ENCODE measurements around the gene TMEM72.

Gene TMEM72

DNA sequence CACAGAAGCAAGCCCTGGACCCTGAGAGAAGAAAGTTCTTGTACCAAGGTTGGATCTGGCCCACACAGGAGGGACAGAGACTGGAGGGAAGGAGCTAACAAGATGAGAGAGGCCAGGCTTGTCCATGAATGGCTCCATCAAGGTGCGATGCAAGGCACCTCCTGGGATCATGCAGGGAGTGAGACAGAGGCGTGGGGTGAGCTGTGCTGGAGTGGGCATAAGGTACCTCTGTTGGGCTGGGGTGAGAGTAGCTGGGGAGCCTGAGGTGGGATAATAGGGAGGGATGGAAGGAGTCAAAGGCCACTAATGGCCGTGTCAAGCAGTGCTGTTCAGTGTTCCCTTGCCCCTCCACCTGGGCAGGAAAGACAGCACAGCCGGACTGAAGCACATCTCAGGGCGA is 9.9 kb downstream of the TMEM72 start:
- FAIRE-seq = no peak

DNA sequence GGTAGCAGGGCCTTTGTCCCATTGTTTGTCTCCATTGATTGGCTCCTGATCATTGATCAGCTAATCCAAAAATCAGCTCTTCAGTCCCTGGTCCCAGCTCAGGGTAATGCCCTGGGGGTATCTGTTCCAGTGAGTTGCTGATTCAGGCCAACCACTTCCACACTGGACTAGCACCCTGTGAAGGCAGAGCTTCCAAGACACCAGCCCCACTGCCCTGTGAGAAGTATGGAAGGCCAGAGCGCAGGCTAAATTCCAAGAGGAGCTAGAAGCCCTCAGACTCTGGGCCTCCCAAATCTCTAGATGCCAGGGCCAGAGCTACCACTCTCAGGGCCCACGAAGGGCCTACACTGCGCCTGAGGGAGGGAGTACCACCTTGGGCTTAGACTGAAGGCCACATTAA is 10.4 kb downstream of the TMEM72 start:
- no peak for FAIRE-seq

DNA sequence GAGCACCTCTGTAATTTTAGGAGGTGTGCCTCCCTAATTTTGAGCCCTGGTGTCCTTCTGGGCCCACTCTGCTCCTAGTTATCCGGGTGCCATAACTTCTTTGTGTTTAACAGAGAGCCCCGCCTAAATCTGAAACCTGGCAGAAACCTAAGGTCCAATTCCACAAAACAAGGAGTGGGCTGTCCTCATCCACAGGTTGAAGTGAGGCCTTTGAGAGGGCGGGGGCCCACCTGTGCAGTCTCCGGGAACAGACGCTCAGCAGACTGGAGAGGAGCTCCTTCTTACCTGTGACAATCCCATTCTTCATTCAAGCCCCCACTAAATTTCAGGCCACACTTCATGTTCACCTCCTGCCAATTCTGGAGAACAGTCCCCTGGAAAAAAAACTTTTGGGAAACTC is 10.9 kb downstream of the TMEM72 start:
- FAIRE-seq = no peak

DNA sequence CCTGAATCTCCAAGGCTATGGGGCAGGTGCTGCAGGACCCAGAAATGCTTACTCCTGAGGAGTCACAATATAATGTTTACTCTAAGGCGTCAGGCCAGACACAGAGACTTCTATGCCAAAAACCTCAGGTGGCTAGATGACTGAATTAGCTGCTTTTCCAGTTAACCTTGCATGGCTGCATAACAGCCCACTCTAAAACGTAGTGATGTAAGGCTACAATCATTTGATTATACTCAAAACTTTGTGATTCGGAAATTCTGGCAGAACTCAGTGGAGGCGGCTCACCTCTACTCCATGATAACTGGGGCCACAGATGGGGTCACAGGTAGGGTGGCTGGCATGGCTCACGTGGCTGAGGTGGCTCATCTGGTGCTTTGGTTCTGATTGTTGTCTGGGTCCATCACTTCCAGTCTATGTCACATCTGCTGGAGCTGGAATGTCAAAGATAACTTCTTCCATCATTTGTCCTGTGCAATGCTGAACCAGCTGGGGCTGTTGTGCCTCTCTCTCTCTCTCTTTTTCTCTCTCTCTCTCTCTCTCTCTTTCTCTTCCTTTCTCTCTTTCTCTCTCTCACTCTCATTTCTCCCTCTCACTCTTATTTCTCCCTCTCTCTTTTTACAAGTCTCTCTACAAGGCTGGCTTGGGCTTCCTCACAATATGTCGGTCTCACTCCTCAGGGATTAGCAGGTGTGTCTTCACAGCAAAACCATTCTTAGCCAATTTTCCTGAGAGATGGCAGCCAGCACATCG is 11.8 kb downstream of the TMEM72 start:
- FAIRE-seq = no peak

DNA sequence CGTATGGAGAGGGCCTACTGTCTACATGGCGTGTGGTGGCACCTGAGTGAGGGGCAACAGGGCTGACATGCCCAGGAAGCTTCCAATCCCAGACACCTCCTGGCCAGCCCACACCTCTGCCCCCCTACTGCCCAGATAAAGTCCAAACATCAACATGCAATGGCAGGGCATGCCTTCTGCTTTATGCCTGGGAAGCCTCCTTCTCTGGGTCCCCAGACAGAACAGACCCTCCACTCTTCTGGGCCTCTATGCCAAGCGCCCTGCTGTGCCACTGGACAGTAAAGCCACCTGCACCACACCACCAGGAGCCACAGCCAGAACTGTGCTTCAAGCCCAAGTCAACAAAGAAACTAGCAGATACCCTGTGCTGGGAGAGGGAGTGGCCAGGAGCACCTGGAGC is 12.5 kb downstream of the TMEM72 start:
- no peak for FAIRE-seq

DNA sequence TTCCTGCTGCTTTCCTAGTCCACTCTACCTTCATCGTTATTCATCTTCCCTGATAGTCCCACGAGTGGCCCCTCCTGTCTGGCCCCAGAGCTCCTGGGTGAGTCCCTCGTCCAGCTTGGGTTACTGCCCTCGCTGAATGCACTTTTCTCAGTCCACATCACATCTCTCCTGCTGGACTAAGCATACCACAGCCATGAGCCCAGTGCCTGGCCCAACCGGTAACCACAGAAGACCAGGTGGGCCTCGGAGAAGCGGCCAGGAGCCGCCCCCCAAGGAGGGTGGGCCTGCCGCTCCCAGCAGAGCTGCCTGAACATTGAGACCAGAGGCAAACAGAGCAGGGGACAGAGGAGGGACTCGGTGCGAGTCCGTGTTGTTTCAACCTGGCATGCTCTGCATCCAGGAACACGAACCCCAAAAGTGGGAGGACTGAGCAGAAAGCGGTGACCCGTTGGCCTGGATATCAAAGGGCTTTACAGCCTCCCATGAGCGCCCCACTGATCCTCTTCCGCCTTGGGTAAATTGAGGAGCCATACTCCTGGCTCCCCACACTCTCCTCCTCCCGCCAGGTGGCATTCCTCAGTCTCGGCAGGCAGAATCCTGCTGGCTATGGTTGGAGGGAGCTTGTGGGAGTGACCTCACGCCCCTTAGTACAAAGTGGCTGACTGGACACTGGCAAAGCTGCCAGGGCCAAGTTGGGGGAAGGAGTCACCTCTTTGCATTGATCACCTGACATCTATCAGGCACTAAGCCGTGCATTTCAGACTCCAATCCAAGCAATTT is 13.3 kb downstream of the TMEM72 start:
- FAIRE-seq = no peak

DNA sequence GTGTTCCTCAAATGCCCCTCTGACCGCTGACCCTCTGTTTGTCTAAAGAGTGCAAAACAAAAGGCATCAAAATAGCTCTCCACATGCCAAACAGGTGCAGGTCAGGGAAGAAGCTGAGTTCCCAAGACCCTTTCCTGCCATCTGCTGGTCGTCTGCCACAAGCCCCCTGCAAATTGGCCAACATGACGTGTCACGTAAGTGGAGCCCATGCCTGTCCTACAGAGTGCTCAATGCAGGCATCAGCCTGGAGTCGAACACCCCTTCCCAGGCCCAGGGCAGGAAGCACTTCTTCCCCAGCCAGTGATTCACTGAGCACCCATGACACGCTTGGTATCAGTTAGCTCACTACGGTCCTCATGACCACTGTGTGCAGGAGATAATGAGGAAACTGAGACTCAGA is 14.1 kb downstream of the TMEM72 start:
- no peak for FAIRE-seq

DNA sequence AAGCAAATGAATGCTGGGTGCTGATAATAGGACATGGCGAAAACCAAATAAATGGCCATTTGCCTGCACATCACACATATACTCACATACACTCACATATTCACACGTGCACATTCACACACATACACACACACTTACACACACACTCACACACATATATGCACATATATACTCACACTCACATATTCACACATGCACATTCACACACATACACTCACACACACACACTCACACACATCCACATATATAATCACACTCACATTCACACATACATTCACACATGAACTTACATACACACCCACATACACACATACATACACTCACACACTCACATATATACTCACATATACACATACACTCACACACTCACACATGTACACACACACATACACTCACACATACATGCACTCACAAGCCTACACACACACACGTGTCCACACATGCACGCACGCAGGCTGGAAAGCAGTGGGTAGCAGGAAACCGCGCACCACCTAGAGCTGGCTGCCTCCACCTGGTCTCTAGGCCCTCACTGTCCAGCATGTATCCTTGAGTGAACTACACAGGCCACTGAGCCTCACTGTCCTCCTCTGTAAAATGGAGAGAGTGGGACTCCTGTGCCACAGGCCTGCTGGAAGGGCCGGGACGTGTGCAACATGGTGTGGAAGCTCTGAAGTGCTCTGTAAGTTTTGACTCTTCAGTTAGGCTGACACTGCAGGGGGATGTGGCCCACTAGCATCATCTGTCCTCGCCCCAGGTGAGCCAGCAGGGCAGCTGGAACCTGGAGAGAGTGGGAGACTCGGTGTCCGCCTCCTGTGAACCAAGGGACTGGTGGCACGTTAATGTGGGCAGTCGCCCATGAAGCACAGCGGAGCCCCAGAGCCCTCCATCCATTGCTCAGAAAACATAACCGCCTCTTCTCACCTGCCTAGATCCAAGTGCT is 14.9 kb downstream of the TMEM72 start:
- FAIRE-seq = no peak

DNA sequence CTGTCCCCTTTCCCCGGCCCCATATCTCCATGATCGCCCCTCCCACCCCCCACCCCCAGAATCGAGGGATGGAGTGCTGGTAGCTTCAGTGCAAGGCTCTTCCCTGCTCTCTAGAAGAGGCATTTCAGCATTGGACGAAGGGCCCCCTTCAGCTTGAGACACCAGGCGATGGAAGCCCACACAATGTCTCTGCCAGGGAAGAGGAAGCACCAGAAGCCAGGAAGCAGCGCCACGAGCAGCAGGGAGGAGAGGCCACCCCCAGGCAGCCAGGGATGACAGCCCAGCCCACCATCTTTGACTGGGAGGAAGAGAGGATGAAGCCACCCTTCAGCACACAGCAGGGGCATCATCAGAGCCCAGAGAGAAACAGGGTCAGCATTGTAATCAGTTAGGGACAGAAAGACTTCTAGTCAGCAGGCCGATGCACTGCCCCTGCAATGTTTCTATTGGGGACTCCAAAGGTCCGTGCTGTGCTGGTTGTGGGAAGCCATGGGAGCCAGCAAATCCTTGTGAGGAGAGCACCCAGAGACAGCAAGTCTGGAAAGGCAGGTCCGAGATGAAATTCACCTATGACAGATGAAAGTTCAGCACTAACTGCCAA is 15.7 kb downstream of the TMEM72 start:
- no peak for FAIRE-seq

DNA sequence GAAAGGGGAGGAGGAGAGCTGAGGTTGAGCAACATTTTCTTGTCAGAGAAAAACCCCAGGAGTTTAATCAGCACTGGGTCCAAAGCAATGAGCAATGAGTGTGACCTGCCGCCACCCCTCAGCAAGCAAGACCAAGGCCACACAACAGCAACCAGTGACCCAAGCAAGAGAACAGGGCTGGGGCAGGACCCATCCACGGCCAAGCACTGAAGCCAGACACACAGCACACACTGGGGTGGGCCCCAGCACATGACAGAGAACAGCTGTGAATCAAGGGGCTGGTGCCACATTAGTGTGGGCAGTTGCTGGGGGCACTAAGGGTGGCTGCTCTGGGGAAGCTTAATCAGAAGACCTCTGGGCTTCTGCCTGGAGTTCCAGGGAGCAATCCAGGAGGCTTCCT is 16.2 kb downstream of the TMEM72 start:
- no peak for FAIRE-seq

DNA sequence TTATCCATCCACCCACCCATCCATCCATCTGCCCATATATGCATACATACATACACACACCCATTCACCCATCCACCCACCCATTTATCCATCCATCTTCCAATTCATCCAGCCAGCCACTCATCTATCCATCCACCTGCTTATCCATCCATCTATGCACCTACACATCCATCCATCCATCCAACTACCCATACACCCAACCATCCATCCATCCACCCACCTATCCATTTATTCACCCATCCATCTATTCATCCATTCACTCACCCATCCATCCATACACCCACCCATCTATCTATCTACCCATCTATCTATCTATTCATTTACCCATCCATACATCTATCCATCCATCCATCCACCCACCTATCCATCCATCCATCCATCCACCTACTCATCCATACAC is 17.3 kb downstream of the TMEM72 start:
- no peak for FAIRE-seq

DNA sequence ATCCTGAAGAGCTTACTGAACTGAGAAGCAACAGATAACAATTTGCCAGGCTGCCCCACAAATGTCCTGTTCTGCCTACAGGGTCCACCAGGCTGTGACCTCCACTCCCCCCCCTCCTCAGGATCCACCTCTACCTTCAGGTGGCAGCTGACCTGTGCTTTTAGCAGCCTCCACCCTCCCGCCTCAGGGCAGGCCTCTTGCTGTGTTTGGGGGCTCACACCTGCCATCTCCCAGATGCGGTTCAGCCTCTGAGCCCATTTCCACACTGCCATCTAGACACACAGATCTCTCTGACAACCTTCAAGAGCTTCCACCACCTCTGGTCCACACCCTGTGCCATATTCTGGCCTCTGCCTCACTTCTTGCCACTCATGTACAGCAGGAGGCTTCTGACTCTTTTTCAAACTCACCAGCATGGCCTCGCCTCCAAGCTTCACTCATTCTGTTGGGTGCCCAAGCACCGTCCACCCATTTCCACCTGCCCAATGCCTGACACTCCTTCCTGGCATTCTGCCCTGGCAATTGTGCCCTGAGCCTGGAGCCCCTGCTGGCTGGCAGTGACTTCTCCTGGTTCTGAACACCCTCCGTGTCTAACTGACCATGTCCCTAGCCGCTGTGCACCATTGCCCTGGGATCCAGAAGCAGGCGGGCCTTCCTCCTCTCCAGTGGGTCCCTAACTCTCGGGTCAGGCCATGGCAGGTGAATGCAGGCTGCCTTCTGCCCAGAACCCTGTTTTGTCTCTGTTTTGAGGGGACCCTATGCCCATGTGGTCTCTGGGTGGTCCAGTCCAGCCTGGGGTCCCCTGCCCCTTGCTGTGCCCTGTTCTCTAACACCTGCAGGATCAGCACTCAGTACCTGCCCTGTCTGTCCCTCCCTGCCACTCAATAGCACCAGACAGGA is 18.5 kb downstream of the TMEM72 start:
- no peak for FAIRE-seq

DNA sequence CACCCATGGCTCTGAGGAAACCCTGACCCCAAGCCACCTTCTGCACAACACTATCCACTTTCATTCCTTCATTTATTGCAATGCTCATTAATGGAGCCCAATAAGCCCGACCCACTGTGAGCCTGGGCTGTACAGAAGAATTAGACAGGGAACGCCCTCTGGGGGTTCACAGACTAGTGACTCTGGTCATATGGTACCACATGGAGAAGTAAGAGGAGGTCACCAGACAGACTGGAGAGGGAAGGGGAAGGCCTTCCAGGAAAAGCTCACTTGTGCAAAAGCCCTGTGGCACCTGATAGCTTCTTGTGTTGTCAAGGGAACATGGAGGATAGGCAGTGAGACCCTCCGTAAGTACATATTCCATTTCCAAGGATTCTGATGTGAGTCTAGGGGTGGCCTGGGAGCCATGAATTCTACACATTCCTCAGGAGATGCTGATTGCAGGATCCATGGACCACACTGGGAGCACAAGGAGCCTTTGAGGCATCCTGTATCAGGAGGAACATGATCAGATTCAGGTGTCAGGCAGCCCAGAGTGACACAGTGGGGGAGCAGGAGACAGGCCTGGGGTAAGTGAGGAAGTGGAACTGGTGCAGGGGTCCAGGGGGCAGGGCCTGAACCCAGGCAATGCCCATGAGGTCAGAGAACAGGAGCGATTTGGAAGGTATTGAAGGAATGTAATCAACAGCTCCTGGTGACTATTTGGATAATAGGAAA is 19.9 kb downstream of the TMEM72 start:
- no peak for FAIRE-seq

DNA sequence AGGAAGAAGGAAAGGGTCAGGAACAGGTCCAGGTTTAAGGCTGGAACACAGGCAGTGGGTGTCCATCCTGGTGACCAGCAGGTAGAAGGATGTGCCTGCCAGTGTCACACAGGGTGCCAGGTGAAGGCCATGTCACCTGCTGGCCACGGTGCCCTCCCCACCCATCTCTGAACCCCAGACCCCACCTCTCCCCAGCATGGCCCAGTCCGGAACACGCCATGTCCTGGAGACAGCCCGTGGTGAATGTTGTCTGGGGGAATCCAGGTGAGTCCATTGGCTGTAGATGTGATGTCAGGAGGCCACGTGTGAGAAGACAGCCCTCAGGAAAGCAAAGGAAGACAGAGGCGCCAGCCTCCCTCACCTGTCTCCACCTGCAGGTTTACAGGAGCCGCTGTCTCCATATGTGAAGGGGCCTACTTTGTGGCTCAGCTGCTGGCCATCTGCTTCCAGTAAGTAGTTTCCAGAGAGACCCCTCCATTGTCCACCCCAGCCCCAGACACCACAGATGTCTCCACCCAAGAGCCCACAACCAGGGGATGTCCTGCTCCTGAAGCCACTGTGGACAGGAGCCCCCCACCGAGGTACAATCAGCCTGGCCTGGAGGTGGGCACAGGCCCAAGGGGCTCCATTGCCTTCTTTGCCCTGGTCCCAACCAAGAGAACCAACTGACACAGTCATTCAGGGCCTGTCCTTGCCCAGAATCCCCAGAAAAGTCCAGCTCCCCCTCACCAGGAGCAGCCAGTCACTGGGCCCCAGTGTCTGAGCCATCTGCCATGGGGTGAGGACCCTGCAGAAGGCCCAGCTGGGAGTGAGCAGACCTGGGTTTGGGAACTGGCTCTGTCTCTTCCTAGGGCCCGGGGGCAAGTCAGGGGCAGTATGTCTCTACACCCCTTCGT is 20.7 kb downstream of the TMEM72 start:
- no peak for FAIRE-seq

DNA sequence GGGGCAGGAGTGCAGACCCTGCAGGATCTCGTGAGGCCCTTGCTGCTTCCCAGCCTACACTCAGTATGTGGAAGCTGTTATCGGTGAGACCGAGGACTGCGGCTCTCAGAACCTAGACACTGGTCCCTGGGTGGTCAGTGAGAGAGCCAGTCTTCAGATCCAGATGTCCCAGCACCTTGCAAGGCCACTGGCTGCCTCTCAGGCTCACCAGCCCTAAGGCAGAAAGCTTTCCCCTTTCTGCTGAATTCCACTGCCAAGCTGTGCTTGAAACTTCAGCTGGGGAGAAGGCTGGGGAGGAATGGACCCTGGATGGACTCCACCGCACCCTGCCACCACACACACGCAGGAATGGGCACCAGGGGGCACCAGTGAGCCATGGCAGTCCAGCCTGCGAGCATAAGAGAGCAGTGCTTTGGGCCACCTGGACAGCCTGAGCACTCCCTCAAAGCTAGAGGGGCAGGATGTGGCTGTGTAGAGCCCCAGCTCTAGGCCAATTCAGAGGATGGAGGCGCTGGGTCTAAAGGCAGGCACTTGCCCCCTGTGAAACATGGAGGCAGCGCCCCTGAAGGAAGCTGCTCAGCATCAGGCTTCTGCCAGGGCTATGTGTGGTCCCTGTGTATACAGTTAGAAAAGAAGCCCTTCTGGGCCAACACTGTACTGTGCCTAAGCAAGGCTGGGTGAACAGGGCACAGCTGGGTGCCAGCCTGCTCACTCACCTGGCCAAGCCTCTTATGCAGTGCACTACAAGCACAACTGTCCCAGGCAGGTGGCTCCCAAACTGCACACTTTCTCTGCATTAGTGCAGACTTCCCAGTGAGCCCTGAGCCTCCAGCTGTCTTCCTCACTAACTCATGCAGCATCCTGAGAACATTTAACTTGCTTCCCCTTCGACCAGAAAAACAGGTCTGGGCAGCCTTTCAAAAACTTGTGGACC is 21.6 kb downstream of the TMEM72 start:
- no peak for FAIRE-seq

DNA sequence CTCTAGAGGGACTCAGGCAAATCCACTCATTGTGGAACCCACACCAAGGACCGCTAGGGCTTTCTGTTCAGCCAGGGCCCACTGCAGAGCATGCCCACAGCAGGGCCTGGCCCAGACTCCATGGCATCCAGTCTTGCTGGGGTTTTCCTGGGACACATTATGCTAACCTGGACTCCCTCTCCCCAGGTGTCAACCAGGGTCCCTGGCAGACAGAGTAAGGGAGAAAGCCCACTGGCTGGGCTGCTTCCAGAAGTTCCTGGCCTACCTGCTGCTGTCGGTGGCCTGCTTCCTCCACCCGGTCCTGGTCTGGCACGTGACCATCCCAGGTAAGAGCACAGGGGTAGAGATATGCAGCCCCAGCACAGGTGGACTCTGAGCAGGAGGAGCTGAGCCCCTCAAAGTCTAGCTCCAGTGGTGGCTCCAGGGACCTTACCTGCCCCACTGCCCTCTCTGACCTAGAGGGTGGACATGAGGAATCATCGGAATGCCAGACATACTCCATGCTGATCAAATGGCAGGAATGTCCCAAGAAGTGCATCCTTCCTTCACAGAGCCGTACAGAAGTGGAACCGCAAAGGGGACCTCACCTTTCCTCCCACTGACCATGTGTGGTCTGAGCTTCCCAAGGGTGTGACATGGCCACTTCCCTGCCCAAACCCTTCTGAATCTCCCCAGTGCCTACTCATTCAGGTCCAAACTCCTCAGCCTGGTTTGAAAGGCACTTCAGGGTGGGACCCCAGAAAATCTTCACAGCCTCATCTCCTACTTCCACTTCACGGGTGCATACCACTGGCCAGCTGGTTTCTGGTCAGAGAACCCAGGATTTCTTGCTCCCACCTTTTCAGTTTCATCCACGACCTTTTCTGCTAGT is 22.5 kb downstream of the TMEM72 start:
- FAIRE-seq = no peak

DNA sequence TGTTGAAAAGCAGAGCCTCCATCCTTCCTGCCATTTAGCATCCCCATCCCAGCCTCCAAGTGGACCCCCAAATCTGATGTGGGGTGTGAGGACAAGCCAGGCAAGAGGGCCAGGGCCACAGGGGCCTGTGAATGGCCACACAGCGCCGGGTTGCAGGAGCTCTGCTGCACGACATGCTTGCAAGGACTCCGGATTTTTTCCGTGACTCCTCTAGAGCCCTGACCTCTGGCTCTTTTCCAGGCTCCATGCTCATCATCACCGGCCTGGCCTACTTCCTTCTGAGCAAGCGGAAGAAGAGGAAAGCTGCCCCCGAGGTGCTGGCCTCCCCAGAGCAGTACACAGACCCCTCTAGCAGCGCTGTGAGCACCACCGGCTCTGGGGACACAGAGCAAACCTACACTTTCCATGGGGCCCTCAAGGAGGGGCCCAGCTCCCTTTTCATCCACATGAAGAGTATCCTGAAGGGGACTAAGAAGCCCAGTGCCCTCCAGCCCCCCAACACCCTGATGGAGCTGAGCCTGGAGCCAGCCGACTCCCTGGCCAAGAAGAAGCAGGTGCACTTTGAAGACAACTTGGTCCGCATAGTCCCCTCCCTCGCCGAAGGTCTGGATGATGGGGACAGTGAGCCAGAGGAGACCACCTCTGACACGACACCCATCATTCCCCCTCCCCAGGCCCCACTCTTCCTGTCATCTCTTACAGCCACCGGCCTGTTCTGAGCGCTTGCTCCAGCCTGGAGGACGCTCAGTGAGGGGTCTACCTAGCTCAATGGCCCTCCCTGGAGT is 23.5 kb downstream of the TMEM72 start:
- no peak for FAIRE-seq
